ENCODE data around the gene POU3F3. TPM values are rescaled to one million over a fixed set of nuclear protein-coding genes. Genes with fewer than 3 reads are reported as not detected.

POU3F3 gene
- total RNA-seq, 1 experiment from 2014 or later = 0.36 TPM

DNA sequence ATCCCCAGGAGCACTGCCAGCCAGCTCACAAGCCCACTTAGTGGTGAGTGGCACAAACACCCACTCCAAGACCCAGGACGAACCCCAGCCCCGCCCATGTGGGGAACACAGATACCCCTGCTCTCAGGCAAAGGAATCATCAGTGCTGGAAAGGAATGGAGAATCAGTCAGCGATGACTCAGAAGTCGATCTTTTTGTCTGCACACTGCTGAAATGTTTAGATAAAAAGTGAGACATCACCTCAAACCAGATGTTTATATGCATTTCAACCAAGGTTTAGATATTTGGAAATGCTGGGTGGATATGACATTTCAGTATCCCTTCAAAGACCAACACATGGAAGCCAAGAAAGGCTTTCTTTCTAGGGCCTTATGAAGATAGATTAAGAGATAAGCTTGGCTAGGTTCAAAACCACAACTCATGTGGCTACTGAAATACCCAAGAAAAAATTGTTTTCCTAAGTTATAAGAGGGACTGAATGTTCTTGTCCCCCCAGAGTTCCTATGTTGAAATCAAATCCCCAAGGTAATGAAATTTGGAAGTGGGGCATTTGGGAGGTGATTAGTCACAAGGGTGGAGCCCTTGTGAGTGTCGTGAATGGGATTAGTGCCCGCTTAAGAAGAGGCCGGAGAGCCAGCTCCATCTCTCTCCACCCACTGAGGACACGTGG is 43.7 kb downstream of the POU3F3 start:
- TF ChIP-seq TCF7L2 (IDR thresholded peaks at IDR 0.05; ENCODE audit: low read depth, low read length) = no peak
- TF ChIP-seq SIN3A (IDR thresholded peaks at IDR 0.05; ENCODE audit: borderline replicate concordance, insufficient read depth, low read depth, low read length) = no peak
- TF ChIP-seq, protein P1, sequence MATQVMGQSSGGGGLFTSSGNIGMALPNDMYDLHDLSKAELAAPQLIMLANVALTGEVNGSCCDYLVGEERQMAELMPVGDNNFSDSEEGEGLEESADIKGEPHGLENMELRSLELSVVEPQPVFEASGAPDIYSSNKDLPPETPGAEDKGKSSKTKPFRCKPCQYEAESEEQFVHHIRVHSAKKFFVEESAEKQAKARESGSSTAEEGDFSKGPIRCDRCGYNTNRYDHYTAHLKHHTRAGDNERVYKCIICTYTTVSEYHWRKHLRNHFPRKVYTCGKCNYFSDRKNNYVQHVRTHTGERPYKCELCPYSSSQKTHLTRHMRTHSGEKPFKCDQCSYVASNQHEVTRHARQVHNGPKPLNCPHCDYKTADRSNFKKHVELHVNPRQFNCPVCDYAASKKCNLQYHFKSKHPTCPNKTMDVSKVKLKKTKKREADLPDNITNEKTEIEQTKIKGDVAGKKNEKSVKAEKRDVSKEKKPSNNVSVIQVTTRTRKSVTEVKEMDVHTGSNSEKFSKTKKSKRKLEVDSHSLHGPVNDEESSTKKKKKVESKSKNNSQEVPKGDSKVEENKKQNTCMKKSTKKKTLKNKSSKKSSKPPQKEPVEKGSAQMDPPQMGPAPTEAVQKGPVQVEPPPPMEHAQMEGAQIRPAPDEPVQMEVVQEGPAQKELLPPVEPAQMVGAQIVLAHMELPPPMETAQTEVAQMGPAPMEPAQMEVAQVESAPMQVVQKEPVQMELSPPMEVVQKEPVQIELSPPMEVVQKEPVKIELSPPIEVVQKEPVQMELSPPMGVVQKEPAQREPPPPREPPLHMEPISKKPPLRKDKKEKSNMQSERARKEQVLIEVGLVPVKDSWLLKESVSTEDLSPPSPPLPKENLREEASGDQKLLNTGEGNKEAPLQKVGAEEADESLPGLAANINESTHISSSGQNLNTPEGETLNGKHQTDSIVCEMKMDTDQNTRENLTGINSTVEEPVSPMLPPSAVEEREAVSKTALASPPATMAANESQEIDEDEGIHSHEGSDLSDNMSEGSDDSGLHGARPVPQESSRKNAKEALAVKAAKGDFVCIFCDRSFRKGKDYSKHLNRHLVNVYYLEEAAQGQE (IDR thresholded peaks at IDR 0.05; ENCODE audit: insufficient read depth in 1 of 2, low read depth in 2 of 2, low read length in 1 of 2) = no peak
- no peak for TF ChIP-seq POLR2AphosphoS5 (IDR thresholded peaks at IDR 0.05; ENCODE audit: low read depth, low read length)
- TF ChIP-seq CTCF (IDR thresholded peaks at IDR 0.05) = no peak
- intact Hi-C loops (cut with micrococcal nuclease; ENCODE audit: unreplicated experiment) = no loop called here
- in situ Hi-C loops (cut with HindIII; ENCODE audit: low pct_unique_long_range_greater_than_20kb, low sequenced_read_pairs) = no loop called here
- no peak overlapping the region for H3K27ac ChIP-seq (ENCODE audit: low read length)
- no TSS peak for BruUV-seq (replicated peaks)
- POLR2A ChIA-PET = no interaction called here
- no peak overlapping the region for H3K4me3 ChIP-seq (ENCODE audit: low read depth in 2 of 2, low read length in 2 of 2)
- CTCF ChIA-PET = no interaction called here
- ATAC-seq = no peak
- no peaks in the 10 kb centered on the region for H3K9me3 ChIP-seq (ENCODE audit: control insufficient read depth, insufficient read depth, low read depth, low read length)
- H3K27me3 ChIP-seq (ENCODE audit: control insufficient read depth, insufficient read depth, low read length) = peaks cover 9% of the 10 kb centered on the region
- no peaks in the 10 kb centered on the region for H3K36me3 ChIP-seq (ENCODE audit: control insufficient read depth, insufficient read depth, low read length)
- DNase-seq (ENCODE audit: low read depth, low spot score) = no peak
- H3K4me1 ChIP-seq (ENCODE audit: control insufficient read depth, insufficient read depth, low read length) = no peaks in the 10 kb centered on the region

DNA sequence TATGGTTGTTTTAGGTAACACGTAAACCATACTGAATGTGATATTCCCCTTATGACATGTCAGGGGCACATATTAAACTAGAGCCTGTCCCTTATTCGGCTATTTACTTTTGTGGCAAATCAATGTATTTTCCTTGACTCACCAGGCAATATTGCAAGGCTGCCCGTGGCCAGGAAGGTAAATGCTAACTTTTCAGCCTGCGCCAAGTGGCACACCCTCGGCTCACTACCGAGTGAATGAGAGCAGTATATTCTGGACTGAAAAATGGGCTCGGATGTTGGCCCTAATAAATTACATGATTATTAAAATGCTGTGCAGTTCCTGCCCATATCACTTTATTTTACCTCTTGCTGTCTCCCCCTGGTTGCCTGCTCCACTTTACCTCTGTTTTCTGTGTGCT is 46.7 kb downstream of the POU3F3 start:
- no peak overlapping the region for H3K4me3 ChIP-seq (ENCODE audit: low read depth in 2 of 2, low read length in 2 of 2)
- no peak overlapping the region for H3K27ac ChIP-seq (ENCODE audit: low read length)
- ChIA-PET POLR2A (no interaction called here), CTCF (no interaction called here)
- no peaks in the 10 kb centered on the region for H3K36me3 ChIP-seq (ENCODE audit: control insufficient read depth, insufficient read depth, low read length)
- in situ Hi-C loops (cut with HindIII; ENCODE audit: low pct_unique_long_range_greater_than_20kb, low sequenced_read_pairs) = no loop called here
- intact Hi-C loops (cut with micrococcal nuclease; ENCODE audit: unreplicated experiment) = no loop called here
- TF ChIP-seq, protein P1 (IDR thresholded peaks at IDR 0.05; ENCODE audit: insufficient read depth in 1 of 2, low read depth in 2 of 2, low read length in 1 of 2) = no peak
- TF ChIP-seq TCF7L2 (IDR thresholded peaks at IDR 0.05; ENCODE audit: low read depth, low read length) (no peak), SIN3A (IDR thresholded peaks at IDR 0.05; ENCODE audit: borderline replicate concordance, insufficient read depth, low read depth, low read length) (no peak), POLR2AphosphoS5 (IDR thresholded peaks at IDR 0.05; ENCODE audit: low read depth, low read length) (no peak), CTCF (IDR thresholded peaks at IDR 0.05) (no peak)
- peaks cover 16% of the 10 kb centered on the region for H3K27me3 ChIP-seq (ENCODE audit: control insufficient read depth, insufficient read depth, low read length)
- no peak for DNase-seq (ENCODE audit: low read depth, low spot score)
- ATAC-seq = no peak
- BruUV-seq (replicated peaks) = no TSS peak
- H3K4me1 ChIP-seq (ENCODE audit: control insufficient read depth, insufficient read depth, low read length) = no peaks in the 10 kb centered on the region
- no peaks in the 10 kb centered on the region for H3K9me3 ChIP-seq (ENCODE audit: control insufficient read depth, insufficient read depth, low read depth, low read length)

Data from Panc1 (cell line).